GM18507 (cell line): Measurements from ENCODE around the gene WDR49.

Experiments used
- DNase-seq: peaks from one replicate; pipeline ENCODE4 v3.0.0; 2011; ENCODE audit warnings: low read depth; ENCODE audit not compliant: insufficient read length; ENCODE audit errors: extremely low spot score
- FAIRE-seq: peaks from 2 replicates; lab custom pipeline; 2011; peaks lifted over from hg19 to GRCh38; lab: Jason Lieb, UNC

WDR49 gene

DNA sequence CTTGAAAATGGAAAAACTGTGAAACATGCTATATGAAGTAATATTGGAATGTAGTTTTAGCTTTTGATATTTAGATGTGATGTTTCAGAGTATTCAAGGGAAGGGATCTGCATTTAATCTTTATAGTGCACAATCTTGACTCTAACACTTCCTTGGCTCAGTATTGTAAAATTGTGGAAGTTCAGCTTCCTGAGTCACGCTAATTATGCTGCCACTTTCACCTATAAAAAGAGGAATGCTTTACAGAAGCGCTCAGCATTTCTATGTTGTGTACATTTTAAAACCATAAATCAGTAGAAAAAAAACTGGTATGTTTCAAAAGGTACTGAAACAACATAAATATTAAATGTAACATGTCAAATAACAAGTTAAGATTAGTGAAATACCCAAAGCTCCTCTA, 212.5 kb downstream of the WDR49 start:
- no peak for FAIRE-seq

DNA sequence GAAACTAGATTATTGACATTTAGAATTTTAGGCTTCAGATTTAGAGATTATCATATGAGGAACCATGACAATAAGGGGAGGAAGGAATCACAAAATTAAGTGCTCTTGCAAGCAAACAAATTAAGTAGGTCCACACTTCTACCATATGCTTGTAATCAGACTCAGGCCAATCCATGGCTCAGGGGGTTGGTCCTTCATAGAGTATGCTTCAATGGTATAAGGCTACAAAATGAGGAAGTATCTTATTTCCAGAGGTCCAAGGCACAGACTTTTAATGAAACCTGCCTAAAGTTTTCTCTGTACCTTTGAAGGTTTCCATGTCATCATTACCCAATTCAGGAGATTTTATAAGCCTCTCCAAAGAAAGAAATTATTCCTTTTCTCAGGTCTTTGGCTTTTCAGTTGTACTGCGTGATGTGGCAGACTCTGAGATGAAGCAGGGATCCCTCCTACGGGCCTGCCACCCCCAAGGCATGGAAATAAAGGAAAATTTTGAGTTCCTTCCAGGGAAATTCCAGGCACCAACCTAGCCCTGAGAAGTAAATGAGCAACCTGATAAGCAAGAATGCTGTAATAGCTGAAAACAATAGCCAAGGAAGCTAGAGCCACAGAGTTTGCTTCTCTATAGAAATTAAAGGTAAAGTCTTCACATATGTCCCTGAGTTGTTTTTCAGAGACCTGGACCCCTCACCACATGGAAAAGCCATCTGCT, 216.2 kb downstream of the WDR49 start:
- DNase-seq (no peak), FAIRE-seq (no peak)

More for the DNA sequence above, 212.5 kb downstream of the WDR49 start:
- no peak for DNase-seq
